Activated naive CD4-positive, alpha-beta T cell treated with anti-CD3 and anti-CD28 coated beads, Interleukin-2, amount 50 U/mL, for 24 hours (primary cell): ENCODE results near the gene PLEKHF1.
"Not testable (repeated sequence)": the region's sequence is repeated elsewhere in the genome, so short reads cannot be mapped to it uniquely, and the experiment has no call there.

Experiments
- H3K27ac Mint-ChIP-seq: one replicate; pipeline ENCODE4 v1.8.0; 2021; ENCODE audit warnings: mild to moderate bottlenecking, mixed read lengths
- H3K27me3 Mint-ChIP-seq: one replicate; pipeline ENCODE4 v1.8.0; 2021; ENCODE audit warnings: mixed read lengths
- H3K36me3 Mint-ChIP-seq: one replicate; pipeline ENCODE4 v1.8.0; 2021; ENCODE audit warnings: mixed read lengths
- H3K4me1 Mint-ChIP-seq: one replicate; pipeline ENCODE4 v1.8.0; 2021; ENCODE audit warnings: mixed read lengths
- H3K4me3 Mint-ChIP-seq: one replicate; pipeline ENCODE4 v1.8.0; 2021; ENCODE audit warnings: mild to moderate bottlenecking, mixed read lengths
- H3K9me3 Mint-ChIP-seq: one replicate; pipeline ENCODE4 v1.8.0; 2021; ENCODE audit warnings: mixed read lengths

Gene PLEKHF1

GRCh38 chr19:29694669-29695627 is 29.7 kb downstream of the PLEKHF1 start:
- H3K4me3 Mint-ChIP-seq = no peak overlapping the region
- peaks cover 18% of the 10 kb centered on the region for H3K4me1 Mint-ChIP-seq
- no peaks in the 10 kb centered on the region for H3K36me3 Mint-ChIP-seq
- peak overlapping the region; percentile 67 for H3K27ac Mint-ChIP-seq
- no peaks in the 10 kb centered on the region for H3K9me3 Mint-ChIP-seq
- H3K27me3 Mint-ChIP-seq = no peaks in the 10 kb centered on the region

GRCh38 chr19:29695765-29696564 is 30.7 kb downstream of the PLEKHF1 start:
- no peaks in the 10 kb centered on the region for H3K27me3 Mint-ChIP-seq
- H3K9me3 Mint-ChIP-seq = no peaks in the 10 kb centered on the region
- no peak overlapping the region for H3K4me3 Mint-ChIP-seq
- H3K4me1 Mint-ChIP-seq = peaks cover 15% of the 10 kb centered on the region
- peak overlapping the region; percentile 30 for H3K27ac Mint-ChIP-seq
- no peaks in the 10 kb centered on the region for H3K36me3 Mint-ChIP-seq

GRCh38 chr19:29696565-29696846 is 31.2 kb downstream of the PLEKHF1 start:
- Mint-ChIP-seq H3K4me3 (no peak overlapping the region), H3K27me3 (no peaks in the 10 kb centered on the region), H3K36me3 (no peaks in the 10 kb centered on the region), H3K27ac (peak overlapping the region; percentile 30), H3K9me3 (no peaks in the 10 kb centered on the region), H3K4me1 (peaks cover 12% of the 10 kb centered on the region)

GRCh38 chr19:29697523-29698261 is 32.4 kb downstream of the PLEKHF1 start:
- peaks cover 12% of the 10 kb centered on the region for H3K4me1 Mint-ChIP-seq
- no peak overlapping the region for H3K4me3 Mint-ChIP-seq
- H3K9me3 Mint-ChIP-seq = no peaks in the 10 kb centered on the region
- no peaks in the 10 kb centered on the region for H3K36me3 Mint-ChIP-seq
- H3K27me3 Mint-ChIP-seq = no peaks in the 10 kb centered on the region
- peak overlapping the region; percentile 90 for H3K27ac Mint-ChIP-seq

- peaks cover 12% of the 10 kb centered on the region for H3K4me1 Mint-ChIP-seq
- H3K27ac Mint-ChIP-seq = no peak overlapping the region
- H3K27me3 Mint-ChIP-seq = no peaks in the 10 kb centered on the region
- no peak overlapping the region for H3K4me3 Mint-ChIP-seq
- H3K9me3 Mint-ChIP-seq = no peaks in the 10 kb centered on the region
- peaks cover 4% of the 10 kb centered on the region for H3K36me3 Mint-ChIP-seq
These were observed 34.6 kb downstream of the PLEKHF1 start for GRCh38 chr19:29699861-29700260.

GRCh38 chr19:29700498-29700897 is 35.2 kb downstream of the PLEKHF1 start:
- peaks cover 4% of the 10 kb centered on the region for H3K36me3 Mint-ChIP-seq
- H3K27ac Mint-ChIP-seq = no peak overlapping the region
- peaks cover 14% of the 10 kb centered on the region for H3K4me1 Mint-ChIP-seq
- H3K27me3 Mint-ChIP-seq = no peaks in the 10 kb centered on the region
- no peak overlapping the region for H3K4me3 Mint-ChIP-seq
- no peaks in the 10 kb centered on the region for H3K9me3 Mint-ChIP-seq

GRCh38 chr19:29702161-29702962 is 37.1 kb downstream of the PLEKHF1 start:
- Mint-ChIP-seq H3K27ac (peak overlapping the region; percentile 17), H3K4me1 (peaks cover 24% of the 10 kb centered on the region)

GRCh38 chr19:29702963-29703320 is 37.7 kb downstream of the PLEKHF1 start:
- H3K4me3 Mint-ChIP-seq = no peak overlapping the region
- no peaks in the 10 kb centered on the region for H3K9me3 Mint-ChIP-seq
- peak overlapping the region; percentile 23 for H3K27ac Mint-ChIP-seq
- peaks cover 24% of the 10 kb centered on the region for H3K4me1 Mint-ChIP-seq
- H3K36me3 Mint-ChIP-seq = peaks cover 4% of the 10 kb centered on the region
- no peaks in the 10 kb centered on the region for H3K27me3 Mint-ChIP-seq

More at GRCh38 chr19:29702161-29702962, 37.1 kb downstream of the PLEKHF1 start:
- H3K4me3 Mint-ChIP-seq = no peak overlapping the region
- H3K9me3 Mint-ChIP-seq = no peaks in the 10 kb centered on the region
- H3K36me3 Mint-ChIP-seq = peaks cover 4% of the 10 kb centered on the region
- no peaks in the 10 kb centered on the region for H3K27me3 Mint-ChIP-seq

- peaks cover 37% of the 10 kb centered on the region for H3K4me1 Mint-ChIP-seq
- peak overlapping the region; percentile 77 for H3K4me3 Mint-ChIP-seq
- peak overlapping the region; percentile 98 for H3K27ac Mint-ChIP-seq
- H3K9me3 Mint-ChIP-seq = no peaks in the 10 kb centered on the region
- no peaks in the 10 kb centered on the region for H3K27me3 Mint-ChIP-seq
- peaks cover 4% of the 10 kb centered on the region for H3K36me3 Mint-ChIP-seq
These were observed 39.6 kb downstream of the PLEKHF1 start for GRCh38 chr19:29704562-29705558.

- Mint-ChIP-seq H3K27me3 (no peaks in the 10 kb centered on the region), H3K36me3 (peaks cover 4% of the 10 kb centered on the region), H3K4me1 (peaks cover 46% of the 10 kb centered on the region), H3K9me3 (no peaks in the 10 kb centered on the region), H3K27ac (peak overlapping the region; percentile 98), H3K4me3 (no peak overlapping the region)
These were observed 40.4 kb downstream of the PLEKHF1 start for GRCh38 chr19:29705706-29706105.

GRCh38 chr19:29706635-29707034 is 41.4 kb downstream of the PLEKHF1 start:
- H3K9me3 Mint-ChIP-seq = no peaks in the 10 kb centered on the region
- no peak overlapping the region for H3K4me3 Mint-ChIP-seq
- peaks cover 55% of the 10 kb centered on the region for H3K4me1 Mint-ChIP-seq
- no peak overlapping the region for H3K27ac Mint-ChIP-seq
- no peaks in the 10 kb centered on the region for H3K27me3 Mint-ChIP-seq
- H3K36me3 Mint-ChIP-seq = peaks cover 4% of the 10 kb centered on the region

GRCh38 chr19:29708554-29709439 is 43.5 kb downstream of the PLEKHF1 start:
- no peaks in the 10 kb centered on the region for H3K27me3 Mint-ChIP-seq
- peak overlapping the region; percentile 23 for H3K4me3 Mint-ChIP-seq
- H3K4me1 Mint-ChIP-seq = peaks cover 75% of the 10 kb centered on the region
- H3K36me3 Mint-ChIP-seq = peaks cover 5% of the 10 kb centered on the region
- H3K27ac Mint-ChIP-seq = peak overlapping the region; percentile 76
- H3K9me3 Mint-ChIP-seq = no peaks in the 10 kb centered on the region

- not testable (repeated sequence) for H3K4me3 Mint-ChIP-seq, H3K9me3 Mint-ChIP-seq, H3K27me3 Mint-ChIP-seq, H3K36me3 Mint-ChIP-seq
- Mint-ChIP-seq H3K4me1 (peaks cover 79% of the 10 kb centered on the region), H3K27ac (peak overlapping the region; percentile 76)
These were observed 44.2 kb downstream of the PLEKHF1 start for GRCh38 chr19:29709440-29709798.
